ENCODE data around the gene SNRPA1. TPM values are rescaled to one million over a fixed set of nuclear protein-coding genes. Genes with fewer than 3 reads are reported as not detected.
A peak's percentile ranks its signal among the peaks of the same experiment; 100 is the strongest.

The SNRPA1 gene
- total and polyA plus RNA-seq, 2 of the 13 experiments (the other 11 are each of a cell fraction or from before 2014, with no cell fraction given) = 41.2 to 108 TPM

- Histone ChIP-seq H4K20me1 (ENCODE audit: insufficient read depth, low read length) (no peaks in the 10 kb centered on the region; the same call in 1 of the 2 replicates), H3K4me3 (replicated peaks in 1 of 3; ENCODE audit: insufficient read depth in 1 of 3, low read depth in 2 of 3, low read length in 3 of 3) (no peak overlapping the region), H3K27me3 (ENCODE audit: control insufficient read depth in 1 of 2, insufficient read depth in 2 of 2, low read length in 2 of 2) (peaks cover 0 to 3% of the 10 kb centered on the region in 2 experiments; a peak in 2 of 5 replicates), H3K9ac (ENCODE audit: insufficient read depth, low read depth, low read length) (no peak overlapping the region), H3K4me1 (ENCODE audit: insufficient read depth, low read length) (no peaks in the 10 kb centered on the region), H3K4me2 (ENCODE audit: low read depth, low read length) (no peak overlapping the region), H3K36me3 (replicated peaks in 1 of 2; ENCODE audit: control insufficient read depth in 1 of 2, insufficient read depth in 2 of 2, low read length in 2 of 2) (peaks cover 1 to 22% of the 10 kb centered on the region in 2 experiments), H3K79me2 (ENCODE audit: insufficient read depth, low read length) (no peaks in the 10 kb centered on the region), H3K9me3 (ENCODE audit: low read length) (no peaks in the 10 kb centered on the region), H3K27ac (ENCODE audit: extremely low read length, insufficient read depth, low read length) (no peak overlapping the region), H2AFZ (ENCODE audit: low read length) (no peak overlapping the region)
- ChIA-PET POLR2A (interaction anchor here (1.0 kb wide), 1 partner anchor 9 kb away, joined by 4 read pairs; no protein-coding TSS in a partner anchor), CTCF (ENCODE audit: low intra/inter-chr PET ratio, low total read pairs) (no interaction called here)
- 81% methylated on average over 14 of the region's 18 CpGs for WGBS (ENCODE audit: low lambda C conversion rate)
- intact Hi-C loops (cut with micrococcal nuclease; ENCODE audit: unreplicated experiment) = no loop called here
- DNase-seq (ENCODE audit: low spot score) = no peak
- FAIRE-seq = no peak
- in situ Hi-C loops (cut with HindIII; ENCODE audit: extremely low pct_ligation_motif_present, low pct_unique_long_range_greater_than_20kb) = loop anchor here (25.0 kb wide), 2 partner anchors 355 to 605 kb away; partner anchors contain the start of gene LRRK1
- TF ChIP-seq POLR2A (IDR thresholded peaks at IDR 0.05; ENCODE audit: insufficient read depth in 1 of 2, low read depth in 2 of 2, low read length in 2 of 2) = 0 out of 4 replicates have a peak, but pooled peaks of 1 of the 2 experiments have one; percentile 23
- TF ChIP-seq SATB2 (CRISPR knock-in tag; IDR thresholded peaks at IDR 0.05) = no peak
- TF ChIP-seq ATF6 (CRISPR knock-in tag; conservative IDR thresholded peaks at IDR 0.05) = no peak
- TF ChIP-seq HDAC6 (IDR thresholded peaks at IDR 0.05; ENCODE audit: low read depth, low read length) = no peak
- peak; percentile 61; the same call in 1 of the 2 replicates for TF ChIP-seq ZBTB33 (CRISPR knock-in tag; IDR thresholded peaks at IDR 0.05)
- no peak for TF ChIP-seq ZNF512B (CRISPR knock-in tag; IDR thresholded peaks at IDR 0.05; ENCODE audit: borderline replicate concordance)
- no peak for ATAC-seq
- BruUV-seq (replicated peaks) = no TSS peak
These were observed 27.5 kb downstream of the SNRPA1 start for GRCh38 chr15:101267320-101268104.

All from HepG2 (cell line).